GM11168 (cell line): ENCODE measurements around the gene CCT8.
"Not testable (repeated sequence)": the region's sequence is repeated elsewhere in the genome, so short reads cannot be mapped to it uniquely, and the experiment has no call there.

Experiments used
- in situ Hi-C: fragments of 300-500 bp; cut with MboI; formaldehyde crosslinking; loops from one replicate; pipeline ENCODE4 v1.12.0; 2022; ENCODE audit warnings: low sequenced_read_pairs; ENCODE audit not compliant: unreplicated experiment

The CCT8 gene

GRCh38 chr21:29024474-29025327 is 48.7 kb downstream of the CCT8 start, which contains the start of gene USP16:
TSS of gene USP16 (plus strand) at chr21:29024668. CDS start at chr21:29027914, 3,246 bp downstream.
- in situ Hi-C loops, result no loop called here

- in situ Hi-C loops, result no loop called here
These were observed 51.3 kb downstream of the CCT8 start for GRCh38 chr21:29022166-29022565.

GRCh38 chr21:29018540-29018939 is 54.9 kb downstream of the CCT8 start:
- in situ Hi-C loops, result no loop called here

GRCh38 chr21:29017639-29018237 is 55.7 kb downstream of the CCT8 start:
- in situ Hi-C loops, result no loop called here

GRCh38 chr21:29011236-29011635 is 62.2 kb downstream of the CCT8 start:
- in situ Hi-C loops, result not testable (repeated sequence)

- in situ Hi-C loops, result no loop called here
These were observed 65.1 kb downstream of the CCT8 start for GRCh38 chr21:29008367-29008766.

GRCh38 chr21:29007810-29008209 is 65.6 kb downstream of the CCT8 start:
- in situ Hi-C loops, result no loop called here

- in situ Hi-C loops, result no loop called here
These were observed 66.3 kb downstream of the CCT8 start for GRCh38 chr21:29007135-29007534.
